Measurements from ENCODE around the gene FAM9A. TPM values are rescaled to one million over a fixed set of nuclear protein-coding genes. Genes with fewer than 3 reads are reported as not detected.

FAM9A gene
- total and polyA plus RNA-seq, 9 of the 15 experiments (the other 6 are each of a cell fraction or from before 2014, with no cell fraction given), result 0.07 TPM; not detected in 8

GRCh38 chrX:8755813-8756212 is 45.4 kb downstream of the FAM9A start:
- no peak for FAIRE-seq
- TF ChIP-seq JUN (IDR thresholded peaks at IDR 0.05; ENCODE audit: borderline replicate concordance, low read depth, low read length) (no peak), JUN (CRISPR knock-in tag; IDR thresholded peaks at IDR 0.05; ENCODE audit: borderline replicate concordance) (no peak), SMARCC2 (IDR thresholded peaks at IDR 0.05; ENCODE audit: low read depth) (no peak)
- no peak for ATAC-seq
- Histone ChIP-seq H3K4me3 (no peak overlapping the region), H3K27ac (ENCODE audit: extremely low read depth, low read depth, low read length) (no peak overlapping the region), H3K9ac (ENCODE audit: insufficient read depth in 1 of 2, low read depth in 2 of 2, low read length in 2 of 2) (no peak overlapping the region), H3K79me2 (ENCODE audit: control insufficient read depth, insufficient read depth, low read length) (no peaks in the 10 kb centered on the region), H3K9me3 (replicated peaks; ENCODE audit: control insufficient read depth, insufficient read depth, low read depth, low read length) (no peaks in the 10 kb centered on the region), H3K4me2 (ENCODE audit: insufficient read depth, low read length) (no peak overlapping the region), H2AFZ (ENCODE audit: low read depth, low read length) (no peak overlapping the region), H3K27me3 (ENCODE audit: control insufficient read depth in 2 of 2, insufficient read depth in 2 of 2, low read length in 2 of 2) (no peaks in the 10 kb centered on the region), H3K4me1 (replicated peaks in 1 of 2; ENCODE audit: control insufficient read depth in 2 of 2, insufficient read depth in 2 of 2, low read length in 2 of 2) (no peaks in the 10 kb centered on the region), H3K9me1 (ENCODE audit: control insufficient read depth, insufficient read depth, low read length) (no peaks in the 10 kb centered on the region), H3K36me3 (ENCODE audit: control insufficient read depth, insufficient read depth, low read length) (no peaks in the 10 kb centered on the region), H4K20me1 (replicated peaks; ENCODE audit: control insufficient read depth, insufficient read depth, low read length) (no peaks in the 10 kb centered on the region)
- no TSS peak for BruUV-seq (replicated peaks)
- ChIA-PET POLR2A (no interaction called here), CTCF (ENCODE audit: low intra/inter-chr PET ratio) (interaction anchor here (2.1 kb wide), 1 partner anchor 1363 kb away, joined by 13 read pairs; no protein-coding TSS in a partner anchor)
- intact Hi-C loops (cut with micrococcal nuclease), result no loop called here
- in situ Hi-C loops (cut with MboI), result loop anchor here (10.0 kb wide), 1 partner anchor 1359 kb away; no protein-coding TSS in a partner anchor
- DNase-seq (ENCODE audit: extremely low read depth in 1 of 4, low spot score in 3 of 4), result no peak

GRCh38 chrX:8755116-8755515 is 46.1 kb downstream of the FAM9A start:
- in situ Hi-C loops (cut with MboI), result loop anchor here (10.0 kb wide), 1 partner anchor 1360 kb away; no protein-coding TSS in a partner anchor
- TF ChIP-seq ZBTB40 (IDR thresholded peaks at IDR 0.05), result 0 out of 2 replicates have a peak, but pooled peaks have one; percentile 49
- TF ChIP-seq ZBTB40 (CRISPR knock-in tag; IDR thresholded peaks at IDR 0.05), result no peak
- TF ChIP-seq GABPA (tag; conservative IDR thresholded peaks at IDR 0.05; ENCODE audit: low read depth), result peak; percentile 38; the same call in 1 of the 2 replicates

More at GRCh38 chrX:8755116-8755515, 46.1 kb downstream of the FAM9A start:
- Histone ChIP-seq H3K36me3 (ENCODE audit: control insufficient read depth, insufficient read depth, low read length) (no peaks in the 10 kb centered on the region), H3K27me3 (ENCODE audit: control insufficient read depth in 2 of 2, insufficient read depth in 2 of 2, low read length in 2 of 2) (no peaks in the 10 kb centered on the region), H3K9me1 (ENCODE audit: control insufficient read depth, insufficient read depth, low read length) (no peaks in the 10 kb centered on the region), H2AFZ (ENCODE audit: low read depth, low read length) (no peak overlapping the region), H3K9me3 (replicated peaks; ENCODE audit: control insufficient read depth, insufficient read depth, low read depth, low read length) (no peaks in the 10 kb centered on the region), H4K20me1 (replicated peaks; ENCODE audit: control insufficient read depth, insufficient read depth, low read length) (no peaks in the 10 kb centered on the region), H3K79me2 (ENCODE audit: control insufficient read depth, insufficient read depth, low read length) (no peaks in the 10 kb centered on the region), H3K9ac (ENCODE audit: insufficient read depth in 1 of 2, low read depth in 2 of 2, low read length in 2 of 2) (no peak overlapping the region), H3K27ac (ENCODE audit: extremely low read depth, low read depth, low read length) (no peak overlapping the region), H3K4me1 (replicated peaks in 1 of 2; ENCODE audit: control insufficient read depth in 2 of 2, insufficient read depth in 2 of 2, low read length in 2 of 2) (no peaks in the 10 kb centered on the region), H3K4me2 (ENCODE audit: insufficient read depth, low read length) (no peak overlapping the region), H3K4me3 (no peak overlapping the region)
- ATAC-seq, result no peak
- peak; percentile 3 to 10 (median 6) for DNase-seq (ENCODE audit: extremely low read depth in 1 of 4, low spot score in 3 of 4)
- POLR2A ChIA-PET, result no interaction called here
- BruUV-seq (replicated peaks), result no TSS peak
- 4% methylated on average over 4 of the region's 4 CpGs for WGBS (ENCODE audit: insufficient coverage, low coverage, missing lambda C conversion rate)
- CTCF ChIA-PET (ENCODE audit: low intra/inter-chr PET ratio), result interaction anchor here (2.1 kb wide), 1 partner anchor 1364 kb away, joined by 13 read pairs; no protein-coding TSS in a partner anchor
- FAIRE-seq, result no peak
- intact Hi-C loops (cut with micrococcal nuclease), result no loop called here

Data from K562 (cell line).